ENCODE measurements around the gene NPAS1. TPM values are rescaled to one million over a fixed set of nuclear protein-coding genes. Genes with fewer than 3 reads are reported as not detected.

Gene NPAS1
- total and polyA plus RNA-seq, 2 of the 13 experiments (the other 11 are each of a cell fraction or from before 2014, with no cell fraction given): 0.35 to 2.9 TPM

DNA sequence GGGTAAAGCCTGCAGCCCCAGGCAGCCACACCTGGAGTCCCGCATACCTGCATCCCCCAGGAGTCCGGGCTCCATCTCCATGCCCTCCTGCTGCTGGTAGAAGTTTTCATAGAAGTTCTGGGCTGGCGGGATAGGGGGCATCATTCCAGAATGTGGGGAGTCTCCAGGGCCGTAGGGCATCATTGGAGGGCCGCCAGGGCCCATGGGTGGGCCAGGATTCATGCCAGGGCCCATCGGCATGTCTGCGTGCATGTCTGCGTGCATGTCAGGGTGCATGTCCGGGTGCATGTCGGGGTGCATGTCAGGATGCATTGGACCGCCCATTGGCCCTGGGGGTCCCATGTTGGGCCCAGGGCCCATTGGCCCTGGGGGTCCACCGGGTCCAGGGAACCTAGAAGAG, 52.1 kb downstream of the NPAS1 start (continued):
- TF ChIP-seq WIZ (CRISPR knock-in tag; IDR thresholded peaks at IDR 0.05) (no peak), REL (CRISPR knock-in tag; conservative IDR thresholded peaks at IDR 0.05) (no peak), ZNF570 (CRISPR knock-in tag; IDR thresholded peaks at IDR 0.05; ENCODE audit: borderline replicate concordance) (no peak), SIN3B (IDR thresholded peaks at IDR 0.05; ENCODE audit: low read length) (no peak), FOXO1 (CRISPR knock-in tag; IDR thresholded peaks at IDR 0.05) (no peak), HIVEP1 (CRISPR knock-in tag; IDR thresholded peaks at IDR 0.05) (no peak)
- TF ChIP-seq, protein P1, sequence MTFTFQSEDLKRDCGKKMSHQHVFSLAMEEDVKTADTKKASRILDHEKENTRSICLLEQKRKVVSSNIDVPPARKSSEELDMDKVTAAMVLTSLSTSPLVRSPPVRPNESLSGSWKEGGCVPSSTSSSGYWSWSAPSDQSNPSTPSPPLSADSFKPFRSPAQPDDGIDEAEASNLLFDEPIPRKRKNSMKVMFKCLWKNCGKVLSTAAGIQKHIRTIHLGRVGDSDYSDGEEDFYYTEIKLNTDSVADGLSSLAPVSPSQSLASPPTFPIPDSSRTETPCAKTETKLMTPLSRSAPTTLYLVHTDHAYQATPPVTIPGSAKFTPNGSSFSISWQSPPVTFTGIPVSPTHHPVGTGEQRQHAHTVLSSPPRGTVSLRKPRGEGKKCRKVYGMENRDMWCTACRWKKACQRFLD (CRISPR knock-in tag; IDR thresholded peaks at IDR 0.05; ENCODE audit: borderline replicate concordance): no peak

DNA sequence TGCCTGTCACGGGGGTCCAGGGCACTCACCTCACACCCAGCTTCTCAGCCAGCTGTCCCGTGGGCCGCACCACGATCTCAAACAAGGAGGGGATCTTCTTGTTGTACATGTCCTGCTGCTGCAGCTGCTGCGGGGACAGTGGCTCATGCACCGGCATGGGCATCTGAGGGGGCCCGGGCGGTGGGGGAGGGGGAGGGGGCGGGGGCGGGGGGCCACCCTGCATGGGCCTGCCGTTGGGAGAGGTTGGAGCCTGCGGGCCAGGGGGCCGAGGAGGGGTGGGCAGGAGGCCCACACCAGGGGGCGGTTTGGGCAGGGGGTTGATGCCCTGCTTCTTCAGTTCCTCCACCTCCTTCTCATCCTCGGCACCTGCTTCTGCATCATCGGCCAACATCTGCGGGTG, 52.7 kb downstream of the NPAS1 start:
- no peak for DNase-seq (ENCODE audit: low spot score)
- H3K9ac ChIP-seq (ENCODE audit: insufficient read depth, low read depth, low read length): no peak overlapping the region
- WGBS (ENCODE audit: low lambda C conversion rate): 96% methylated on average over 5 of the region's 17 CpGs
- H3K27me3 ChIP-seq (ENCODE audit: control insufficient read depth in 1 of 2, insufficient read depth in 2 of 2, low read length in 2 of 2): no peaks in the 10 kb centered on the region; a peak in 1 of 5 replicates
- in situ Hi-C loops (cut with HindIII; ENCODE audit: extremely low pct_ligation_motif_present, low pct_unique_long_range_greater_than_20kb): no loop called here
- no peak overlapping the region for H3K27ac ChIP-seq (ENCODE audit: extremely low read length, insufficient read depth, low read length)
- no peak overlapping the region for H2AFZ ChIP-seq (ENCODE audit: low read length)
- no peak for FAIRE-seq
- peaks cover 5% of the 10 kb centered on the region for H3K79me2 ChIP-seq (ENCODE audit: insufficient read depth, low read length)
- peaks cover 25 to 84% of the 10 kb centered on the region in 2 experiments for H3K36me3 ChIP-seq (replicated peaks in 1 of 2; ENCODE audit: control insufficient read depth in 1 of 2, insufficient read depth in 2 of 2, low read length in 2 of 2)
- H3K4me2 ChIP-seq (ENCODE audit: low read depth, low read length): no peak overlapping the region
- POLR2A ChIA-PET: no interaction called here
- no peak overlapping the region for H3K4me3 ChIP-seq (replicated peaks in 1 of 3; ENCODE audit: insufficient read depth in 1 of 3, low read depth in 2 of 3, low read length in 3 of 3)
- H3K9me3 ChIP-seq (ENCODE audit: low read length): no peaks in the 10 kb centered on the region
- intact Hi-C loops (cut with micrococcal nuclease; ENCODE audit: unreplicated experiment): no loop called here
- H4K20me1 ChIP-seq (ENCODE audit: insufficient read depth, low read length): no peaks in the 10 kb centered on the region
- CTCF ChIA-PET (ENCODE audit: low intra/inter-chr PET ratio, low total read pairs): no interaction called here
- no TSS peak for BruUV-seq (replicated peaks)
- no peaks in the 10 kb centered on the region for H3K4me1 ChIP-seq (ENCODE audit: insufficient read depth, low read length)
- no peak for ATAC-seq
- TF ChIP-seq KDM1A (CRISPR knock-in tag; IDR thresholded peaks at IDR 0.05) (no peak), PHF21A (CRISPR knock-in tag; IDR thresholded peaks at IDR 0.05) (no peak), NFKBIZ (CRISPR knock-in tag; IDR thresholded peaks at IDR 0.05) (no peak), ZNF326 (CRISPR knock-in tag; IDR thresholded peaks at IDR 0.05; ENCODE audit: borderline replicate concordance) (no peak), ZNF329 (CRISPR knock-in tag; IDR thresholded peaks at IDR 0.05; ENCODE audit: low read depth) (no peak)
- TF ChIP-seq, protein P2, sequence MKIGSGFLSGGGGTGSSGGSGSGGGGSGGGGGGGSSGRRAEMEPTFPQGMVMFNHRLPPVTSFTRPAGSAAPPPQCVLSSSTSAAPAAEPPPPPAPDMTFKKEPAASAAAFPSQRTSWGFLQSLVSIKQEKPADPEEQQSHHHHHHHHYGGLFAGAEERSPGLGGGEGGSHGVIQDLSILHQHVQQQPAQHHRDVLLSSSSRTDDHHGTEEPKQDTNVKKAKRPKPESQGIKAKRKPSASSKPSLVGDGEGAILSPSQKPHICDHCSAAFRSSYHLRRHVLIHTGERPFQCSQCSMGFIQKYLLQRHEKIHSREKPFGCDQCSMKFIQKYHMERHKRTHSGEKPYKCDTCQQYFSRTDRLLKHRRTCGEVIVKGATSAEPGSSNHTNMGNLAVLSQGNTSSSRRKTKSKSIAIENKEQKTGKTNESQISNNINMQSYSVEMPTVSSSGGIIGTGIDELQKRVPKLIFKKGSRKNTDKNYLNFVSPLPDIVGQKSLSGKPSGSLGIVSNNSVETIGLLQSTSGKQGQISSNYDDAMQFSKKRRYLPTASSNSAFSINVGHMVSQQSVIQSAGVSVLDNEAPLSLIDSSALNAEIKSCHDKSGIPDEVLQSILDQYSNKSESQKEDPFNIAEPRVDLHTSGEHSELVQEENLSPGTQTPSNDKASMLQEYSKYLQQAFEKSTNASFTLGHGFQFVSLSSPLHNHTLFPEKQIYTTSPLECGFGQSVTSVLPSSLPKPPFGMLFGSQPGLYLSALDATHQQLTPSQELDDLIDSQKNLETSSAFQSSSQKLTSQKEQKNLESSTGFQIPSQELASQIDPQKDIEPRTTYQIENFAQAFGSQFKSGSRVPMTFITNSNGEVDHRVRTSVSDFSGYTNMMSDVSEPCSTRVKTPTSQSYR (CRISPR knock-in tag; IDR thresholded peaks at IDR 0.05; ENCODE audit: borderline replicate concordance): no peak
- TF ChIP-seq, protein P3, sequence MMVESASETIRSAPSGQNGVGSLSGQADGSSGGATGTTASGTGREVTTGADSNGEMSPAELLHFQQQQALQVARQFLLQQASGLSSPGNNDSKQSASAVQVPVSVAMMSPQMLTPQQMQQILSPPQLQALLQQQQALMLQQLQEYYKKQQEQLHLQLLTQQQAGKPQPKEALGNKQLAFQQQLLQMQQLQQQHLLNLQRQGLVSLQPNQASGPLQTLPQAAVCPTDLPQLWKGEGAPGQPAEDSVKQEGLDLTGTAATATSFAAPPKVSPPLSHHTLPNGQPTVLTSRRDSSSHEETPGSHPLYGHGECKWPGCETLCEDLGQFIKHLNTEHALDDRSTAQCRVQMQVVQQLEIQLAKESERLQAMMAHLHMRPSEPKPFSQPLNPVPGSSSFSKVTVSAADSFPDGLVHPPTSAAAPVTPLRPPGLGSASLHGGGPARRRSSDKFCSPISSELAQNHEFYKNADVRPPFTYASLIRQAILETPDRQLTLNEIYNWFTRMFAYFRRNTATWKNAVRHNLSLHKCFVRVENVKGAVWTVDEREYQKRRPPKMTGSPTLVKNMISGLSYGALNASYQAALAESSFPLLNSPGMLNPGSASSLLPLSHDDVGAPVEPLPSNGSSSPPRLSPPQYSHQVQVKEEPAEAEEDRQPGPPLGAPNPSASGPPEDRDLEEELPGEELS (CRISPR knock-in tag; IDR thresholded peaks at IDR 0.05): no peak
- TF ChIP-seq, protein P4, sequence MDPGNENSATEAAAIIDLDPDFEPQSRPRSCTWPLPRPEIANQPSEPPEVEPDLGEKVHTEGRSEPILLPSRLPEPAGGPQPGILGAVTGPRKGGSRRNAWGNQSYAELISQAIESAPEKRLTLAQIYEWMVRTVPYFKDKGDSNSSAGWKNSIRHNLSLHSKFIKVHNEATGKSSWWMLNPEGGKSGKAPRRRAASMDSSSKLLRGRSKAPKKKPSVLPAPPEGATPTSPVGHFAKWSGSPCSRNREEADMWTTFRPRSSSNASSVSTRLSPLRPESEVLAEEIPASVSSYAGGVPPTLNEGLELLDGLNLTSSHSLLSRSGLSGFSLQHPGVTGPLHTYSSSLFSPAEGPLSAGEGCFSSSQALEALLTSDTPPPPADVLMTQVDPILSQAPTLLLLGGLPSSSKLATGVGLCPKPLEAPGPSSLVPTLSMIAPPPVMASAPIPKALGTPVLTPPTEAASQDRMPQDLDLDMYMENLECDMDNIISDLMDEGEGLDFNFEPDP (CRISPR knock-in tag; conservative IDR thresholded peaks at IDR 0.05): no peak
